Regular cardiac myocyte (primary cell): ENCODE measurements around the gene FAM3B. TPM values are rescaled to one million over a fixed set of nuclear protein-coding genes. Genes with fewer than 3 reads are reported as not detected.

Experiments
- total RNA-seq: library from RNA; depleted of rRNA; stranded (reverse); fragments of >200 nt; gene quantifications from 2 replicates; pipeline ENCODE4 v1.2.3, GENCODE V29; 2014

Gene FAM3B, protein sequence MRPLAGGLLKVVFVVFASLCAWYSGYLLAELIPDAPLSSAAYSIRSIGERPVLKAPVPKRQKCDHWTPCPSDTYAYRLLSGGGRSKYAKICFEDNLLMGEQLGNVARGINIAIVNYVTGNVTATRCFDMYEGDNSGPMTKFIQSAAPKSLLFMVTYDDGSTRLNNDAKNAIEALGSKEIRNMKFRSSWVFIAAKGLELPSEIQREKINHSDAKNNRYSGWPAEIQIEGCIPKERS
- total RNA-seq: 0.28 TPM in 1 of 2 replicates, not detected in the other

DNA sequence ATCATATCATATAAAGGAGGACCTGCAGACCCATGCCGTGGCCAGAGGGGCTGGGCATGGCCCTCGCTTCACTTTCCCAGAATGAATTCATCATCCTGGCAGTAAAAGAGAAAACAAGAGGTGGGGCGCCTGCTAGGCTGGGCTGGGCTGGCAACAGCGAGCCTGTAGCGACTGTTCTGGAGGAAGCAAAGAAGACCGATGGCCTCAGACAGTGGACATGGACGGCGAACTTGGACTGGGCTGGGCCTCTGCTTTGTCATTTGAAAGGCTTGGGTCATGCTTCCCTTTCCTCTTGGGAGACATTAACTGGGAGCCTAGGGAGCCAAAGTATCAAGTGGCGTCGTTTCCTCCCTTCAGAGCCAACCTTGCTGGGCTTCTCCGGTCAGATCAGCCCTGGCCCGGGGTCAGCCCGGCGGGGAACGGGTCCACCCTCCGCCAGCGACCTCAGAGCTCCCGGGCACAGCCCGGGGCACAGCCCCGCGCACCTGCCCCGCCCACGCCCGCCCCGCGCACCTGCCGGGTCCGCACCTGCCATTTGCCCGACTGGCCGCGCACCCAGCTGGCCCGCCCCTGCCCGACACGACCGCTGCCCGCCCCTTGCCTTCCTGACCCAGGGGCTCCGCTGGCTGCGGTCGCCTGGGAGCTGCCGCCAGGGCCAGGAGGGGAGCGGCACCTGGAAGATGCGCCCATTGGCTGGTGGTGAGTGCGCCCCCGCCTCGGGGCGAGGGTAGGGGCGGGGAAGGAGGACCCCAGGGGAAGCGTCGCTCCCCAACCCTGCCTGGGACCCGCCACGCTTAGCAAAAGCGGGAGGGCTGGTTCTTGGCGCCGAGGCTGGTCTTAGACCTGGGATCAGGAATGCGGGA, at the start of gene FAM3B:
Gene FAM3B (plus strand): TSS at position 602 of the 863 bp plus-strand sequence. CDS start 79 bp downstream, at position 681.

DNA sequence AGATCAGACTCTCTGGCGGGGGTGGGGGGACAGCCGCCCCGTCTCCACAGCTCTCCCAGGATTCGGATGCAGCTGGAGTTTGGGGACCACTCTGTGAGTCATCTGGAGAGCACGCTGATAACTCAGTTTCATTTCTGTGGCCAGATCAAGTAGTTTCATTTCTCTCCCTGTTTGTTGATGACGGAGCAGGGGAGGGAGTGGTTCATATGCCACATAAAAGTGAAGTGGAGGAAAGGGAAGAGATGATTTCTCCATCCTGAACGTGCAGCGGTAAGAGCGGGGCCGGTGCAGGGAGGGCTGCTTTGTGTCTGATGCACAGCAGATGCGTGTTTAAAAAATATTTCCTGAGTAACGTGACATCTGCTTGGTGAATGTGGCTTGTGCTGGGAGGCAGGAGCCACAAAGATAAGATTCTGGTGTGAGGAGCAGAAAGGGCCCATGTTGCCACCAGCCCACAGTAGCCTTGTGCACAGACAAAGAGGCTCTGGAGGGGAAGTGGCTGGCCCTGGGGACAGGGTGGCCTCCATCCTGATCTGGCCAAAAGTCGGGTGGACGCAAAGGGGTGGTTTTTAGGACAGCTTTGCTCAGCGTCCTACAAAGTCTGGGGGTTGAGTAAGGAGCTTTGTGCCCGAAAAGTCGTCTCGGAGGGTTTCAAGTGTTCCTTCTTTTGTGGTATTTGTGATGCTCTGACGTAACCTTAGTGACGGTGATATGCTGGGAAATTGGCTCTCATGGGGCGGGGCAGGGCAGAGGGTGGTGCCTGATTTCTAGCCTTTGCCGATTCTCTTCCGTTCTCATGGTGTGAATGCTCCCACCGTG, 45.4 kb downstream of the FAM3B start, which contains the start of gene MX2:
Gene MX2 (plus strand): TSS at position 242 of the 819 bp plus-strand sequence. CDS start 14,880 bp downstream, outside the sequence.

Other genes with a start within 250 kb of the FAM3B start
- 25.5 and 58.1 TPM in 2 replicates for gene BACE2, start 148.6 kb upstream of the FAM3B start, total RNA-seq
- 2.9 and 4.2 TPM in 2 replicates for gene MX2, start 45.2 kb downstream of the FAM3B start, total RNA-seq
- 1.9 and 10.7 TPM in 2 replicates for gene MX1, start 109.4 kb downstream of the FAM3B start, total RNA-seq
- not detected in 2 replicates for gene TMPRSS2, start 191.4 kb downstream of the FAM3B start, total RNA-seq